Vagina (tissue), 2 donors: ENCODE measurements around the gene ERGIC1. TPM values are rescaled to one million over a fixed set of nuclear protein-coding genes. Genes with fewer than 3 reads are reported as not detected.

Experiments used
- DNase-seq, 2 donors: peaks; one replicate each; pipeline ENCODE4 v3.0.0-alpha.2; 2017; ENCODE audit errors: extremely low spot score in 2 of 2
- H3K27ac ChIP-seq: fragments of 200-600 bp; sonication (generic); one replicate; pipeline ENCODE4 v1.5.1; 2019
- H3K27me3 ChIP-seq: fragments of 200-600 bp; sonication (generic); one replicate; pipeline ENCODE4 v1.5.1; 2019
- H3K36me3 ChIP-seq, 2 donors: fragments of 200-600 bp; sonication (generic); one replicate each; pipeline ENCODE4 v1.5.1; 2017 to 2019
- H3K4me1 ChIP-seq: fragments of 200-600 bp; sonication (generic); one replicate; pipeline ENCODE4 v1.5.1; 2019
- H3K4me3 ChIP-seq, 2 donors: fragments of 200-600 bp; sonication (generic); 1 replicate in 1 of 2; 2 replicates in 1 of 2; pipeline ENCODE4 v1.5.1; 2016 to 2019
- H3K9me3 ChIP-seq: fragments of 200-600 bp; sonication (generic); one replicate; pipeline ENCODE4 v1.5.1; 2019
- CTCF ChIP-seq, 3 experiments: fragments of 450-650 bp in 2 of 3; fragments of 200-600 bp in 1 of 3; sonication (generic) in 1 of 3; IDR thresholded peaks; one replicate each; pipeline ENCODE4 v1.5.1; 2017 to 2019; ENCODE audit warnings: antibody characterized with exemption in 3 of 3, mild to moderate bottlenecking in 2 of 3, moderate library complexity in 2 of 3
- POLR2A ChIP-seq, 2 donors: fragments of 450-650 bp; IDR thresholded peaks; one replicate each; pipeline ENCODE4 v1.6.1; 2017; ENCODE audit warnings: antibody characterized with exemption in 2 of 2, mild to moderate bottlenecking in 2 of 2, moderate library complexity in 2 of 2
- POLR2AphosphoS5 ChIP-seq, 2 donors: sonication (generic); formaldehyde crosslinking; IDR thresholded peaks; one replicate each; pipeline ENCODE4 v1.9.0; 2017; ENCODE audit warnings: antibody characterized with exemption in 2 of 2, mild to moderate bottlenecking in 2 of 2, low read depth in 1 of 2; ENCODE audit not compliant: insufficient read depth in 1 of 2
- intact Hi-C: fragments of 100-400 bp; cut with DNase I; formaldehyde crosslinking; loops from one replicate; pipeline ENCODE4 v1.15.1; 2023
- total RNA-seq: library from RNA; depleted of rRNA; stranded (reverse); fragments of >200 nt; gene quantifications from one replicate; pipeline ENCODE4 v1.2.3, GENCODE V29; 2016

The ERGIC1 gene
- total RNA-seq, 1 donor from 2014 or later, result 97.2 TPM

- Histone ChIP-seq H3K4me3 (no peak overlapping the region), H3K9me3 (no peaks in the 10 kb centered on the region), H3K27ac (peak overlapping the region; percentile 97), H3K36me3 (no peaks in the 10 kb centered on the region), H3K4me1 (peaks cover 83% of the 10 kb centered on the region), H3K27me3 (no peaks in the 10 kb centered on the region)
- intact Hi-C loops, result no loop called here
- no peak for DNase-seq
- TF ChIP-seq POLR2A (IDR thresholded peaks at IDR 0.05) (no peak), CTCF (IDR thresholded peaks at IDR 0.05) (no peak), POLR2AphosphoS5 (IDR thresholded peaks at IDR 0.05; ENCODE audit: insufficient read depth in 1 of 2, low read depth in 1 of 2) (peak in 1 of 2 donors; percentile 70)
Measured at GRCh38 chr5:172866802-172867748, 33.0 kb downstream of the ERGIC1 start.

GRCh38 chr5:172867761-172868435 lies 33.8 kb downstream of the ERGIC1 start:
- Histone ChIP-seq H3K4me1 (peaks cover 85% of the 10 kb centered on the region), H3K27me3 (no peaks in the 10 kb centered on the region), H3K27ac (peak overlapping the region; percentile 97), H3K36me3 (no peaks in the 10 kb centered on the region), H3K9me3 (no peaks in the 10 kb centered on the region), H3K4me3 (no peak overlapping the region)
- DNase-seq, result no peak
- intact Hi-C loops, result no loop called here
- no peak for TF ChIP-seq CTCF (IDR thresholded peaks at IDR 0.05)
- no peak for TF ChIP-seq POLR2AphosphoS5 (IDR thresholded peaks at IDR 0.05; ENCODE audit: insufficient read depth in 1 of 2, low read depth in 1 of 2)
- no peak for TF ChIP-seq POLR2A (IDR thresholded peaks at IDR 0.05)

GRCh38 chr5:172868436-172868923 lies 34.4 kb downstream of the ERGIC1 start:
- Histone ChIP-seq H3K27me3 (no peaks in the 10 kb centered on the region), H3K4me3 (no peak overlapping the region), H3K9me3 (no peaks in the 10 kb centered on the region), H3K36me3 (no peaks in the 10 kb centered on the region), H3K27ac (peak overlapping the region; percentile 97), H3K4me1 (peaks cover 91% of the 10 kb centered on the region)
- intact Hi-C loops, result no loop called here
- DNase-seq, result no peak
- TF ChIP-seq POLR2AphosphoS5 (IDR thresholded peaks at IDR 0.05; ENCODE audit: insufficient read depth in 1 of 2, low read depth in 1 of 2) (no peak), CTCF (IDR thresholded peaks at IDR 0.05) (no peak), POLR2A (IDR thresholded peaks at IDR 0.05) (no peak)

- no peaks in the 10 kb centered on the region for H3K9me3 ChIP-seq
- H3K36me3 ChIP-seq, result no peaks in the 10 kb centered on the region
- no peak for DNase-seq
- intact Hi-C loops, result no loop called here
- peaks cover 97% of the 10 kb centered on the region for H3K4me1 ChIP-seq
- H3K27ac ChIP-seq, result peak overlapping the region; percentile 97
- H3K4me3 ChIP-seq, result no peak overlapping the region
- TF ChIP-seq POLR2AphosphoS5 (IDR thresholded peaks at IDR 0.05; ENCODE audit: insufficient read depth in 1 of 2, low read depth in 1 of 2) (peak; percentile 95 to 96), CTCF (IDR thresholded peaks at IDR 0.05) (peak in 2 of 3 experiments; percentile 16 to 23), POLR2A (IDR thresholded peaks at IDR 0.05) (peak in 1 of 2 donors; percentile 10)
- H3K27me3 ChIP-seq, result no peaks in the 10 kb centered on the region
Measured at GRCh38 chr5:172868924-172869591, 35.0 kb downstream of the ERGIC1 start.
